A549 (cell line): ENCODE results near the gene PRKAG2.

Source experiments
- CHD4 ChIP-seq: fragments of 200-600 bp; sonication (generic); IDR thresholded peaks from 2 replicates; pipeline ENCODE4 v1.6.1; 2016; ENCODE audit warnings: antibody characterized with exemption, mild to moderate bottlenecking, borderline replicate concordance
- ESRRA ChIP-seq: fragments of 150-350 bp; IDR thresholded peaks from 2 replicates; pipeline ENCODE4 v1.6.1; 2014; ENCODE audit warnings: mild to moderate bottlenecking, low read length, borderline replicate concordance
- POLR2AphosphoS2 ChIP-seq: conservative IDR thresholded peaks from 2 replicates; pipeline ENCODE4 v1.6.1; 2012; ENCODE audit warnings: low read length, improper control_type of control experiment, inconsistent platforms
- SREBF2 ChIP-seq: fragments of 450-650 bp; IDR thresholded peaks from 2 replicates; pipeline ENCODE4 v1.6.1; 2014; ENCODE audit warnings: mild to moderate bottlenecking, moderate library complexity

DNA sequence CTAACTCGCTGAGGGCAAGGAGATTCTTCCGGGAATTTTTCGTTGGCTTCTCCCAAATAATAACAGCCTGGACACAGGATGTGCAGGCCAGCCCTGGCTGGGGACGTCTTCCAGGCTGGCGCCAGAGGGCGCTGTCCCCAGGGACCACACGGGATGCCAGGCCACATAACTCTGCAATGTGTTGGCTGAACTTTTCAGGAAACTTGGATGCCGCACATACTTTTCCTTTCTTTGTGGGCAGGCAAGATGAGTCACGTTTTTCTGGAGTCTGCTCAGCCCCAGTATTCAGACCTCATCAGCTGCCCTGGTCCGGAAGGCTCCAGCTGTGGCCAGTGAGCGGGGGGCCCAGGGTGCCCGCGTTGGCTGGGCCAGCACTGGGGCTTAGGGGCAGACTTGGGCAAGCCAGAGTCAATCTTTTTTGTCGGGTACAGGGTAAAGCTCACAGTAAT is 122.7 kb downstream of the PRKAG2 start:
- no peak for TF ChIP-seq ESRRA
- TF ChIP-seq POLR2AphosphoS2: no peak
- TF ChIP-seq SREBF2: no peak
- TF ChIP-seq CHD4: no peak
